Small intestine (tissue), 7 donors: ENCODE measurements around the gene GGCT. TPM values are rescaled to one million over a fixed set of nuclear protein-coding genes. Genes with fewer than 3 reads are reported as not detected.
"Not testable (repeated sequence)": the region's sequence is repeated elsewhere in the genome, so short reads cannot be mapped to it uniquely, and the experiment has no call there.

Source experiments
- DNase-seq, 2 donors: peaks; one replicate each; pipeline versions ENCODE4 v3.0.0 to v3.0.0-alpha.2; 2013
- FAIRE-seq: peaks from 2 replicates; lab custom pipeline; 2012; peaks lifted over from hg19 to GRCh38; lab: Jason Lieb, UNC
- H3K27ac ChIP-seq, 3 donors: one replicate each; pipeline ENCODE4 v1.5.1; 2013; ENCODE audit warnings: low read length in 2 of 3, mild to moderate bottlenecking in 2 of 3, control low read depth in 1 of 3, inconsistent platforms in 1 of 3, low read depth in 1 of 3, moderate library complexity in 1 of 3
- H3K27me3 ChIP-seq, 3 donors: one replicate each; pipeline ENCODE4 v1.6.1; 2013; ENCODE audit warnings: low read length in 3 of 3, inconsistent platforms in 1 of 3; ENCODE audit not compliant: control insufficient read depth in 3 of 3, insufficient read depth in 3 of 3
- H3K36me3 ChIP-seq, 3 donors: one replicate each; pipeline ENCODE4 v1.6.1; 2013; ENCODE audit warnings: low read length in 3 of 3, inconsistent platforms in 1 of 3, low read depth in 1 of 3, mild to moderate bottlenecking in 1 of 3, moderate library complexity in 1 of 3; ENCODE audit not compliant: control insufficient read depth in 3 of 3, insufficient read depth in 2 of 3
- H3K4me1 ChIP-seq, 3 donors: one replicate each; pipeline ENCODE4 v1.6.1; 2013; ENCODE audit warnings: low read length in 2 of 3, inconsistent platforms in 1 of 3, low read depth in 1 of 3, mild to moderate bottlenecking in 1 of 3, moderate library complexity in 1 of 3; ENCODE audit not compliant: control insufficient read depth in 3 of 3, insufficient read depth in 2 of 3
- H3K4me3 ChIP-seq, 3 donors: one replicate each; pipeline ENCODE4 v1.5.1; 2013; ENCODE audit warnings: low read length in 3 of 3, control low read depth in 1 of 3, inconsistent platforms in 1 of 3, low read depth in 1 of 3, mild to moderate bottlenecking in 1 of 3, moderate library complexity in 1 of 3
- H3K9me3 ChIP-seq, 2 donors: one replicate each; pipeline ENCODE4 v1.6.1; 2013; ENCODE audit warnings: low read depth in 1 of 2, low read length in 1 of 2; ENCODE audit not compliant: control insufficient read depth in 2 of 2, insufficient read depth in 1 of 2
- WGBS, 3 donors: extraction: QIAGEN DNeasy Blood & Tissue Kit; methylation state at CpG; one replicate each; pipeline ENCODE4 v1.1.7; 2013; 5-methylcytosine and 5-hydroxymethylcytosine counted together
- polyA plus RNA-seq, 4 donors: library from polyadenylated mRNA; stranded (reverse) in 3 of 4; unstranded in 1 of 4; fragments of 200-250 nt in 3 of 4; fragments of 120-200 nt in 1 of 4; gene quantifications; one replicate each; pipeline versions ENCODE4 v1.2.1 to v1.2.3, GENCODE V29; 2013
- donor health status: healthy with polysubstance abuse.
- donor health status: control.
- donor health status: control.
- donor health status: Bipolar disorder and iron deficiency.
- donor health status: healthy.

GGCT gene
- polyA plus RNA-seq, 4 donors, result 57.3 to 105 (median 70.5) TPM

DNA sequence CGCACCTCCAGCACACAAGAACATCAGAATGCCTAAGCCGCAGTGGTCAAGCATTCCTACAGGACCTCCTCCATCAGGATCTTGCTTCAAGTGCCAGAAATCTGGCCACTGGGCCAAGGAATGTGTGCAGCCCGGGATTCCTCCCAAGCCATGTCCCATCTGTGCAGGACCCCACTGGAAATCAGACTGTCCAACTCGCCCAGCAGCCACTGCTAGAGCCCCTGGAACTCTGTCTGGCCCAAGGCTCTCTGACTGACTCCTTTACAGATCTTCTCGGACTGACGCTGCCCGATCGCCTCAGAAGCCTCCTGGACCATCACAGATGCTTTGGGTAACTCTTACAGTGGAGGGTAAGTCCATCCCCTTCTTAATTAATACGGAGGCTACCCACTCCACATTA, 23.2 kb downstream of the GGCT start:
- not testable (repeated sequence) for H3K27me3 ChIP-seq, H3K4me3 ChIP-seq, FAIRE-seq, H3K9me3 ChIP-seq, H3K27ac ChIP-seq, DNase-seq, H3K36me3 ChIP-seq, H3K4me1 ChIP-seq
- WGBS, 3 donors, result 94 to 96% (median 94%) methylated on average over 9 of the region's 9 CpGs

DNA sequence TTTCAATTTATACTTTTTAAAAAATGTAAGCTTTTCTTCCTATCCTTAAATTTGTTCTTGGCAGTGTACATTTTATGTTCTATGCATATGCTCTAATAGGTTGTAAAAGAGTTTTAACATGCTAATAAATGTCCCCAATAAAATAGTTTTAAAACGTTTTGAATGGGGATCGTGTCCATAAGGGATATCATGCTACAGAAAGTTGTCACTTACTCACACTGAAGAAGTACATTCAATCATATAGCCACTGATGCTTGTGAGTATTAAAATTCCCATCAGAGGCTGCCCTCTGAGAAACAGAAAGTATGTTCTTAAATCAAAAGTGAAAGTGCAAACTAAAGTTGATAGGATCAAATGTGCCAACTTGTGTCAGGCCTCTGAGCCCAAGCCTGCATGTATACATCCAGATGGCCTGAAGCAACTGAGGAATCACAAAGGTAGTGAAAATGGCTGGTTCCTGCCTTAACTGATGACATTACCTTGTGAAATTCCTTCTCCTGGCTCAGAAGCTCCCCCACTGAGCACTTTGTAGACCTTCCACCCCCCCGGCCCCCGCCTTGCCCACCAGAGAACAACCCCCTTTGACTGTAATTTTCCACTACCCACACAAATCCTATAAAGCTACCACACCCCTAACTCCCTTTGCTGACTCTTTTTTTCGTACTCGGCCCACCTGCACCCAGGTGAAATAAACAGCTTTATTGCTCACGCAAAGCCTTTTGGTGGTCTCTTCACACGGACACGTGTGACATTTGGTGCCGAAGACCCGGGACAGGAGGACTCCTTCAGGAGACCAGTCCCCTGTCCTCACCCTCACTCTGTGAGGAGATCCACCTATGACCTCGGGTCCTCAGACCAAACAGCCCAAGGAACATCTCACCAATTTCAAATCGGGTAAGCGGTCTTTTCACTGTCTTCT, 25.2 kb downstream of the GGCT start:
- H3K4me3 ChIP-seq, result peak overlapping the region in 2 of 3 donors; percentile 82 to 93
- DNase-seq (peak; percentile 62 to 82), FAIRE-seq (no peak)
- no peaks in the 10 kb centered on the region for H3K27me3 ChIP-seq
- H3K9me3 ChIP-seq, result no peaks in the 10 kb centered on the region
- H3K4me1 ChIP-seq, result peaks cover 0 to 10% (median 4%) of the 10 kb centered on the region in 3 donors
- peaks cover 0 to 3% (median 0%) of the 10 kb centered on the region in 3 donors for H3K36me3 ChIP-seq
- WGBS, 3 donors, result 80 to 81% (median 80%) methylated on average over 14 of the region's 14 CpGs
- peak overlapping the region; percentile 89 to 95 (median 91) for H3K27ac ChIP-seq

DNA sequence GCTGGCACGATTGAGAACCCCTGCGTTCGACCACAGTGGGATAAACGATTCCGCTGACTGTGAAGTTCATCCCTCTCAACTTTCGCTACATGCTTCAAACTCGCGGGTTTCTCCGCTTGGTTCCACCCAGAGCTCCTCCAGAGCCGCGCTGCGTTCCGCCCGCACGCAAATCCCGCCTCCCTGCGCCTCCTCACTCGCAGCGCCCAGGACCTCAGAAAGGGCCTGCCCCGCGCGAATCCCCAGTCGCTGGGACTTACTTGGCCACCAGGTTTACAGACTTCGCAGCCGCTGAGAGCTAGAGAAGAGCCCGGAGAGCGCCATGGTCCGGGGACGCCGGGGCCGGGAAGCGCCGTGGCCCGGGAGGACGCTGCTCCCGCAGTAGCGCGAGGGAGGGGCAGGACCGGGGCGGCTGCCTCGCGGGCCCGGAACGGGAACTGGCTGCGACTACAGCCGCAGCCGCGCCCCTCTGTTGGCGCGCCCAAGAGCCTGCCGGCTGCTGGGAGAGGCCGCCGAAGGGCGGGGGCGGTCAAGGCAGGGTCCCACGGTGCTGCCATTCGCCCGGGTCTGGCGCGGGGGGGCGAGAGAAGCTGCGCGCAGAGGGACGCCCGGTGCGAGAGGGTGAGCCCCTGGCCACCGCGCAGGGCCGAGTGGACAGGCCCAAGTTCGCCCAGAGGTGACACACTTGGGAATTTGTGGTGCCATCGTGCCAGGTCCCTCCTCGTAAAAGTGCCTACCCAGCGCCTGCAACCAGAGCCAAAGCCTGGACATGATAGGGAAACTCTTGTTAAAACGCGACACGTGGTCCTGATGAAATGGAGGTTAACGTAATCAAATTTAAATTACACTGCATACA, 26.1 kb downstream of the GGCT start, which contains the start of gene NOD1:
NOD1 (minus strand) TSS at position 436 of the 853 bp plus-strand sequence. CDS start 21,863 bp downstream, outside the sequence.
- Histone ChIP-seq H3K4me1 (peaks cover 0 to 11% (median 4%) of the 10 kb centered on the region in 3 donors), H3K36me3 (peaks cover 0 to 5% (median 0%) of the 10 kb centered on the region in 3 donors), H3K9me3 (no peaks in the 10 kb centered on the region), H3K27ac (peak within 1 kb of the TSS; percentile 89 to 95 (median 91)), H3K4me3 (peak within 1 kb of the TSS; percentile 68 to 93 (median 82)), H3K27me3 (no peaks in the 10 kb centered on the region)
- no peak for FAIRE-seq
- WGBS, 3 donors, result 0 to 1% (median 1%) methylated on average over 57 to 77 of the region's 77 CpGs
- peak; percentile 84 to 91 for DNase-seq

DNA sequence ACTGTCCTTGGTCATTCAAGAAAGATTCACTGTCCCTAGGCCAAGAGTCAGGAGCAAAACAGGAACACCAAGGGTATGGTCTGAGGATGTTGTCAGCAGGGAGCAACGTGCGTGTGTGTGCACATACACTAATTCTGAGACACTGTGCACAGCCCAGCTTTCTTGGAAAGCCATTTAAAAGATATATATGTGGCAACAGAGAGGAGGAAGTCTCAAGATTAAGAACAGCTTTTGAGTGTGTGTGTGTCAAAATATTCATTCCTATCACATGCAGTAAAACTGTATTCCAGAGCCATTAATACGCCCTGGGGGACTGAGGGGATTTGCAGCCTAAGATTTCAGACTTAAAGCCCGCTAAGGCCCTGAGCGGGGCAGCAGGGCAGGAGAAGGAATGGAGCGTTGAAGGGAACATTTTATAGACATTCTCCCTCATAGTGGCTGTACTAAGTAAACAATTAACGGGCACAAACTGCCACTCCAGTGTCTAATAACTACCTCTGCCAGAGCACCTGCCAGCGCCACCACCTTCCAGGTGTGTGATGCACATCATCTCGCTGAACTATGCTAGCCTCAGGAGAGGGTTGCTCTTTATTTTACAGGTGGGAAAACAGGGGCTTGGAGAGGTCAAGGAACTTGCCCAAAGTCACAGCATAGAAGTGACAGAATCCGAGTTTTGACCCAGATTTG, 28.0 kb downstream of the GGCT start:
- H3K4me1 ChIP-seq, result peaks cover 0 to 19% (median 11%) of the 10 kb centered on the region in 3 donors
- H3K27ac ChIP-seq, result no peak overlapping the region
- DNase-seq (peak in 1 of 2 donors; percentile 34), FAIRE-seq (no peak)
- H3K27me3 ChIP-seq, result no peaks in the 10 kb centered on the region
- H3K9me3 ChIP-seq, result peaks cover 0 to 4% of the 10 kb centered on the region in 2 donors
- peaks cover 0 to 5% (median 0%) of the 10 kb centered on the region in 3 donors for H3K36me3 ChIP-seq
- H3K4me3 ChIP-seq, result no peak overlapping the region
- 19 to 61% (median 46%) methylated on average over 10 of the region's 10 CpGs for WGBS, 3 donors

DNA sequence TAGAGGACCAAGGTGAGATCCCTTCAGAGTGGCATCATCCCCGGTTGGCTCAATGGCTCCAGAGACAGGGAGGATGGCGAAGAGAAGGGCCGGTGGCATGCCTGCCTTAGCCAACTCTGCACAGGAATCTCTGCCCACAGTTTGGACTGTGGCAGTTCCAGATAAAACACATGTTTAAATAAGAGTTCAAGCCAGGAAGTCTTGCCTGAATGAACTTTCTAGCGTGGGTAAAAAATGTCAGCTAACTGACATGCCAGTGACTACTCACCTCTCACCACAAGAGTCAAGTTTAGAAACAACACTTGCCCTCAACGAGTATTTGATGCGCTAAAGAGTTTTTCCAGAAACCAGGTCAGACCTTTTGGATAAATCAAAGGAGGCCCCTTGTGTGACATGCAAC, 29.0 kb downstream of the GGCT start:
- peaks cover 0 to 4% of the 10 kb centered on the region in 2 donors for H3K9me3 ChIP-seq
- peaks cover 0 to 19% (median 11%) of the 10 kb centered on the region in 3 donors for H3K4me1 ChIP-seq
- H3K36me3 ChIP-seq, result peaks cover 0 to 5% (median 0%) of the 10 kb centered on the region in 3 donors
- WGBS, 3 donors, result 73 to 84% (median 79%) methylated on average over 6 of the region's 6 CpGs
- no peak overlapping the region for H3K4me3 ChIP-seq
- DNase-seq, result no peak
- no peaks in the 10 kb centered on the region for H3K27me3 ChIP-seq
- FAIRE-seq, result no peak
- H3K27ac ChIP-seq, result no peak overlapping the region

DNA sequence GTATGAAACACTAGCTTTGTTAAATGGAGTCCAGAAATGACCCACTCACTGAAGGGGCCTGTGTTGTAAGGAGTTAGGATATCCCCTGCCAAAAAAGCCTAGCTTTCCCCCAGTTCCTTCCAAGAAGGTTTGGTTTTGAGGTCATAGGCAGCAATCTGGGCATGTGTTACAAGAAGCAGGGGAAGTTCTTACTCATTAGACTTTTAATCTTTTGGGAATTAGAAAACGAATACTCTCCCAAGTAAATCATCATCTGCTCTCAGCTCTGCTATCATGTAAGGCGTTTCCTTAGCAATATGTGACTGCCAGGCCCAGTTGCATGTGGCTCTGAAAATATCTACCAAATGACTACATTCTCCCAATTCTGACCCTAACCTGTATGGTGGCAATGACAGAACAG, 29.7 kb downstream of the GGCT start:
- H3K9me3 ChIP-seq, result peaks cover 0 to 4% of the 10 kb centered on the region in 2 donors
- DNase-seq, result no peak
- H3K27me3 ChIP-seq, result no peaks in the 10 kb centered on the region
- H3K27ac ChIP-seq, result no peak overlapping the region
- no peak for FAIRE-seq
- H3K4me3 ChIP-seq, result no peak overlapping the region
- peaks cover 0 to 21% (median 11%) of the 10 kb centered on the region in 3 donors for H3K4me1 ChIP-seq
- 54 to 81% (median 79%) methylated on average over 2 of the region's 2 CpGs for WGBS, 3 donors
- peaks cover 0 to 5% (median 0%) of the 10 kb centered on the region in 3 donors for H3K36me3 ChIP-seq

DNA sequence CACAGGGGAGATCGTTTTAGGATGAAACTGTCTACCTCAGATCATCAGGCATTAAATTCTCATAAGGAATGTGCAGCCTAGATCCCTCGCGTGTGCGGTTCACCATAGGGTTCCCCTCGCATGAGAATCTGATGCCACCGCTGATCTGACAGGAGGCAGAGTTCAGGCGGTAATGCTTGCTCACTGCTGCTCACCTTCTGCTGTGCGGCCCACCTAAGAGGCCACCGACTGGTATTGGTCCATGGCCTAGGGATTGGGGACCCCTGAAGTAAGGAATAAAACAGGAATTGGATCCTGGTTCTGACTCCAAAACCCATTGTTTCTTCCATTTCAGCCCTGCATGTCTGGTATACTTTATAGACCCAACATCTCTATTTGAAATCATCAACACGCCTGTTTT, 30.1 kb downstream of the GGCT start:
- 93 to 96% (median 96%) methylated on average over 10 of the region's 10 CpGs for WGBS, 3 donors
- peak overlapping the region in 1 of 3 donors; percentile 29 for H3K27ac ChIP-seq
- FAIRE-seq, result no peak
- H3K36me3 ChIP-seq, result peaks cover 0 to 9% (median 0%) of the 10 kb centered on the region in 3 donors
- H3K9me3 ChIP-seq, result peaks cover 0 to 4% of the 10 kb centered on the region in 2 donors
- no peak overlapping the region for H3K4me3 ChIP-seq
- no peaks in the 10 kb centered on the region for H3K27me3 ChIP-seq
- peaks cover 0 to 25% (median 11%) of the 10 kb centered on the region in 3 donors for H3K4me1 ChIP-seq
- DNase-seq, result no peak
